ENCODE measurements around the gene PPP6R2.
"Not testable (repeated sequence)": the region's sequence is repeated elsewhere in the genome, so short reads cannot be mapped to it uniquely, and the experiment has no call there.

The PPP6R2 gene

DNA sequence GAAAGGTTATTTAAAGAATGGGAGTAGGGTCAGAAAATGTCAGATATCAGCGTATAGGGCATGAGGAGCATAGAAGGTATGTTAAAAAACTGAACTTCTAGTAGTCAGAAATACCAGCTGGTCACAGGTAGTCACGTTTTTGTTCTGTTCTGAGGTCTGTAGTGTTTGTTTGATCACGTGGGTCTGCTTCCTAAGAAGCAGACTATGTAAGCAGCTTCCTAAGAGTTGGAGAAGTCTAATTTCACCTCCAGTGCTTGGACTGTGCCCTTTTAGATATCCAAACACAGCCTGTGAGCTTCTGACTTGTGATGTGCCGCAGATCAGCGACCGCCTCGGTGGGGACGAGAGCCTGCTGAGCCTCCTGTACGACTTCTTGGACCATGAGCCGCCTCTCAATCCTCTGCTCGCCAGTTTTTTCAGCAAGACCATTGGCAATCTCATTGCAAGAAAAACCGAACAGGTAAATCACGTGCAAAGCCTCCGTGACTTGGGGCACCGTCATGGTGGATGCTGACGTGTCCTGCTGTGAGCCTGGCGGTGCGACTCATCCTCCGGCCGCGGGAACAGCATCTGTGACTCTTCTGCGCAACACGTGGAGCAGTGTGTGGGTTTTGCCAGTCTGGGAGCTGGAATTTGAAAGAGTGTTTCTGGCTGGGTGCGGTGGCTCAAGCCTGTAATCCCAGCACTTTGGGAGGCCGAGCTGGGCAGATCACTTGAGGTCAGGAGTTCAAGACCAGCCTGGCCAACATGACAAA is 63.5 kb downstream of the PPP6R2 start:
- DNase-seq: no peak

DNA sequence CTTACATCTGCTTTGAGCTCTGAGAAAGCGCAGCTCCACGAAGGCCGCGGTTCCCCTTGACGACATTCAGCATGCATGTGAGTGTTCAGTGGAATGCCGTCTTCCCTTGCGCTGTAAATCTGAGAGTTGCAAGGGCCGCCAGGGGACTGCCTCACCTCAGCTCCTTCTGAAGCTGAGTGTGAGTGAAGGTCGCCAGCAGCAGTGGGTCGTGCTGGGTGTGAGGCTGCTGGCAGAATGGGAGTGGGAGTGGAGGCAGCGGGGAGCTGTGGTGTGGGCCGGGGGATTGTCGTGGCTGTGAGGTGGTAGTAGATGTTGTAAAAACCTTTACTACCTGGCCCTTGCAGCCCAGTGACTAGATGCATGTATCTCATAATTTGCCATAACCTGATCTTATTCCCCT is 65.2 kb downstream of the PPP6R2 start:
- DNase-seq: no peak

GRCh38 chr22:50408954-50409353 is 65.8 kb downstream of the PPP6R2 start:
- not testable (repeated sequence) for DNase-seq

DNA sequence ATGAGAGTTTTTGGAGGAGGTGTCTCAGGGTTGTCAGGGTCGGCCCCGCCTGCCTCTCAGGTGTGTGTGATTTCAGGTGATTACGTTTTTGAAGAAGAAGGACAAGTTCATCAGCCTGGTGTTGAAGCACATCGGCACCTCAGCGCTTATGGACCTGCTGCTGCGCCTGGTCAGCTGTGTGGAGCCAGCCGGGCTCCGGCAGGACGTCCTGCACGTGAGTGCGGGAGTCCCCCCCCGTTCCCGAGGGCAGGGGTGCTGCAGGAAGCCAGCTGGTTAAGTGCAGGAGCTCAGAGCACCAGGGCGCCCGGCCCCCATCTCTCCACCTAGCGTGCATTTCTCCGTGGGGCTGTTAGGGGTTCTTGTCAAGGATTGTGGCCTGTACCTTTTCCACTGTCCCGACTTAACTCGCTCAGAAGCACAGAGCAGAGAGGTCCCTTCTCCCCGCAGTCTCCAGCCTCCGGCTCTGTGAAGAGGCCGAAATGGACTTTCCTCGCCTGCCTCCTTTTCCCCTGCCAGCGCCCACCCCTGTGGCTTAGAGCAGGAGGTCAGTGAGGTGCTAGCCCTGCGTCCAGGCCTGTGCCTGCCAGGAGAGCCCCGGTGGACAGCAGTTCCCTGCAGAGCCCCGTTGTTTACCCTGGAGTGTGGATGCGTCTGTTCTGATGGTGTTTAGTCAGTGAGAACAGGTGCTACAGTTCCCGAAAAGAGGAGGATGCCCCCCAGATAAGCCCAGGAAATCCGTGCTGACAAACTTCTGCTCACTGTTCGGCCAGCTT is 71.5 kb downstream of the PPP6R2 start:
- DNase-seq: no peak

DNA sequence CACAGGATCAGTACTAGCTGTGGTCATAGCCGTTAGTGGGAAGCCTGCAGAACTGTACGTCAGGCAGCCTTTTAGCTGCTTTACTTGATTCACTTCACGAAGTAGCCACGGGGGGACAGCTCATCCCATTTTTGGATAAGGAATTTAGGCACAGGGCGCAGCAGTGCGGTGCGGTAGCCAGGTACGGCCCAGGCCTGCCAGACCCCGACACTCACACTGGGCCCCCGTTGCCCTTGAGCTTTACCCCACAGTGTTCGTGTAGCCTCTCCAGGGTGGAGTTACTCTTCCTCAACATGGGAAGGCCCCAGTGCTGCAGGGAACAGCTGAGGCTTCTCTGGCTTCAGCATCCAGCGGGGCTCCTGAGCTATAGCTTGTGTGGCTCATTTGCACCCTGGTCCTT is 72.3 kb downstream of the PPP6R2 start:
- no peak for DNase-seq

- DNase-seq: no peak
Measured at GRCh38 chr22:50416996-50417395, 73.9 kb downstream of the PPP6R2 start.

GRCh38 chr22:50417411-50418210 is 74.5 kb downstream of the PPP6R2 start:
- no peak for DNase-seq

DNA sequence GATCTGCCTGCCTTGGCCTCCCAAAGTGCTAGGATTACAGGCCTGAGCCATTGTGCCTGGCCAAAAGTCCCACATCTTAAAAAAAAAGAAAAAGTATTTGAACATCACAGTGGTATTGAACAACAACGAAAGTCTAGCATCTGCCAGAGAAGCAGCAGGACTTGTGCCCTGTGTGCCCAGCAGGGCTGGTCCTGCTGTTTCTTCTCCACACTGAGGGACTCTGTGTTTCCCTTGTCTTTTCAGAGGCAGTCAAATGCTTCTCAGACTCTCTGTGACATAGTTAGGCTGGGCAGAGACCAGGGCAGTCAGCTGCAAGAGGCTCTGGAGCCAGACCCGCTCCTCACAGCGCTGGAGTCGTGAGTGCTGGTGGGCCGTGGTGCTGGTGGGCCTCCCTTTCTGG is 75.5 kb downstream of the PPP6R2 start:
- DNase-seq: no peak

DNA sequence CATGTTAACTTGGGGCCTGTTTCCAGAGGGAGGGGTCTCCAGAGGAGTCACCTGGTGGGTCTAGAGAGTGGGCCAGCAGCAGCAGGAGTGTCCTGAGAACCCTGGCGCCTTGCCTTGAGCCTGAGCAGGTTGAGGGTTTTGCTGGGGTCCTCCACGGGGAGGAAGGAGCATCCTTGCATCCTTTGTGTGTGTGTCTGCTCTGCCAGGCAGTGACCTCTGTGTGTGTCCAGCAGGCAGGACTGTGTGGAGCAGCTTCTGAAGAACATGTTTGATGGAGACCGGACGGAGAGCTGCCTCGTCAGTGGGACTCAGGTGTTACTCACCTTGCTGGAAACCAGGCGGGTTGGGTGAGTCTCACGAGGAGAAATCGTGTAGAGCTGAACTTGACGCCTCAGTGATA is 76.0 kb downstream of the PPP6R2 start:
- DNase-seq: no peak

DNA sequence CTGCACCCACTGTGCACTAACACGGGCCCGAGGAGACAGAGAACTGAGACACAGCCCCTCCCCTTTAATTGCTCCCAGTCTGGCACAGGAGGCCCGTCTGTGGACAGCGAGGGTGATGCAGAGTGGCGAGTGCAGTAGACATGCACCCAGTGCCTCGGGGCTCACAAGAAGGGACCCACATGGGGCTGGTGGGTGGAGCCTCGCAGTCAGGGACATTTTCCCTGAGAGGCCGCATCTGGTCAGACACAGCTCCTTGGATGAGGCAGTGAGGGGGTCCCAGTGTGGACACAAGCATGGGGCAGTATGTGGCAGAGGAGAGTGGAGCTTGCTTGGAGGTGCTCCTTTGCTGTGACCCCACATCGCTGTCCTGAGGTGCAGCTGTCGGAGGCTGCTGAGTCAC is 76.9 kb downstream of the PPP6R2 start:
- DNase-seq: no peak

DNA sequence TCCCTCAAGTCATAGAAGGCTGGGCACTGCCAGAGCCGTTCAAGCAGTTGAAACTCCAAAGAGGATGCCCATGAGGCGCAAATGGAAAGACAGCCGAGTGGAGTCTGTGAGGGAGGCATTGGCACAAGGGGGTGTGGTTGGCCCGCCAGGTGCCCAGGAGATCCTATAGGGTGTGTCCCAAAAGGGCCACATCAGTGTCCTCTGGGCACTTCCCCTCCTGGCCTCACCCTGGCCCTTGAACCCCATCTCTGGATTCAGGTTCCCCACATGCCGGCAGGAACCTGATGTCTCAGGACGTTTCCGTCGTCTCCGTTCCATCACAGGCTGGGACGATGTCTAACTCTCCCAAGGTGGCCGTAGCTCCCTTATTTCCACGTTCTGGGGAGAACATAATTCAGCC is 77.5 kb downstream of the PPP6R2 start:
- no peak for DNase-seq

GRCh38 chr22:50422046-50422445 is 78.9 kb downstream of the PPP6R2 start:
- no peak for DNase-seq

- no peak for DNase-seq
Measured at GRCh38 chr22:50422961-50423815, 80.1 kb downstream of the PPP6R2 start.

DNA sequence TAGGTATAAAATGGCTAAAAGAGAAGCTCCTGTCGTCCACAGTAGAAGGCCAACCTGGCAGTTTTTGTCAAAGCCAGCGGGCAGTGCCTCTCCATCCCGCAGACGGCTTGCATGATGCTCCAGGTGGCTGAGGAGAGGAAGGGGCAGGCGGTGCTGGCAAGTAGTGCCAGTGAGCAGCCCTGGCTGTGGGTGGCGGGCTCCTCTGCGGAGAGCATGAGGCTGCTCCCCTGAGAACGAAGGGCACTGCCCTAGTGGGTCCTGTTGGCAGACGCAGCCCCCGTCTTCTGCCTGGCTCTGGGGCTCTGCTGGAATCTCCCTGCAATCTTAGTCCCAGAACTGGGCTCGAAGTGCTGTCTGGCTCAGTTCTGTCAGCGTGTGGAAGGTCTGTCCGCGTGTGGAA is 80.8 kb downstream of the PPP6R2 start:
- DNase-seq: no peak

DNA sequence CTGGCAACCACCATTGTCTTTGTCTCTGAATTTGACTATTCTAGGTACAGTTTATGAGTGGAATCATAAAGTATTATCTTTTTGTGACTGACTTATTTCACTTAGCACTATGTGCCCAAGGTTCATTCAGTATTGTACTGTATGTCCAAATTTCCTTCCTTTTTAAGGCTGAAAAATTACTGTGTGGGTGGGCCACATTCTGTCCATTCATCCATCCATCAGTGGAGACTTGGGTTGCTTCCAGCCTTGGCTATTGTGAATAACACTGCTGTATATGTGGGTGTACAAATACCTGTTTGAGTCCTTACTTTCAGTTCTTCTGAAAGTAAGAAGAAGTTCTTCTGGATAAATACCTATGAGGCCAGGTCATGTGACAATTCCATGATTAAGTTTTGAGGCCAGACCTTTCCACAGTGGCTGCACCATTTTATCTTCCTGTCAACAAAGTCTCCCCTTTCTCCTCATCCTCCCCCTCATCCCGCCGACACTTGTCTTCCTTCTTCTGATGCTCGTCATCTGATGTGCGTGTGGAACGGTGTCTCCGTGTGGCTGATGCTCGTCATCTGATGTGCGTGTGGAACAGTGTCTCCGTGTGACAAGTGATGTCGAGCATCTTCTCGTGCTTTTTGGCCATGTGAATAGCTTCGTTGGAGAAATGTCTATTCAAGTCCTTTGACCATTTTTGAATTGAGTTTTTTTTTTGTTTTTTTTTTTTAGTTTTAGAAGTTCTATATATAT is 82.2 kb downstream of the PPP6R2 start:
- DNase-seq: no peak

DNA sequence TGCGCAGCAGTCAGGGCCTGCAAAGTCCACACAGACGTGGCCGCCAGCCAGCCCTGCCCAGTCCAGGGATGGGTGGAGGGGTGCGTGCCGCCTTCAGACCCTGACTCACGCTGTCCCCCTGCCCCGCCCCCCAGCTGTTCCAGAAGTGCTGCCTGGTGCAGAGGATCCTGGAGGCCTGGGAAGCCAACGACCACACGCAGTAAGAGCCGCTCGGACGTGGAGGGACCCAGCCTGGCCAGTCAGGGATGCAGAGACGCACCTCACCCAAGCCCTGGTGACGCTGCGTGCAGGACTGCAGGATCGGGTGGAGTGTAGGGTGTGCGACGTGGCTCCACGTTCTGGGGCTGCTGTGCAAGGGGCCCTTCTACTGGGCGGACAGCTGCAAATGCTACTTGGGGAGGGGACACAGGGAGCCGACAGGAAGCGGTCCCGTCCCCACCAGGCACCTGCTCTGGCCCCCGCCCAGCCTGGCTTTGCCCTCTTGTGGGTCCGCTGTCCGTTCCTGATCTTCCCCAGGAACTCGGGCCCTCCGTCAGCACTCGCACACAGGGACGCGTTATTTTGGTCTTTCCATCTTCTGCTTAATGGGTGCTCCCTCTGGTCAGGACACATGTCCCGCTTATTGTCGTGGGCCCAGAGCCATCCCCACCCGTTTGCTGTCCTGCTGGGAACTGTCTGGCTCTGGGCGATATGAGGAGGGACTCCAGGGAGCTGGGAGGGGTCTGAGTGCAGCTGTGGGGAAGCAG is 89.2 kb downstream of the PPP6R2 start:
- no peak for DNase-seq

- not testable (repeated sequence) for DNase-seq
Measured at GRCh38 chr22:50432877-50433510, 89.9 kb downstream of the PPP6R2 start.

DNA sequence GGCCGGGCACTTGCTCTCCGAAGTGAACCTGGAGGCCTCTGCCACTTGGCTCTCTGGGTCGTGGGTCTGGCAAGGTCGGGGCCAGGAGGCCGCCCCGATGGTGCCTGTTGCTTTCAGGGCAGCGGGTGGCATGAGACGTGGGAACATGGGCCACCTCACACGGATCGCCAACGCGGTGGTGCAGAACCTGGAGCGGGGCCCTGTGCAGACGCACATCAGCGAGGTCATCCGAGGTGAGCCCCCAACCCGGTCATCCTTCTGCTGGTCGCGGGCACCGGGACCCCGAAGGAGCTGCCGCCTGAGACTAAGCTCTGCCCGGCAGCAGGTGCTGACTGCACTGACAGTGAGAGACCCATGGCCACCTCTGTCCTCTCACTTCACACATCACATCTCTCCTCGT is 91.7 kb downstream of the PPP6R2 start:
- DNase-seq: no peak

DNA sequence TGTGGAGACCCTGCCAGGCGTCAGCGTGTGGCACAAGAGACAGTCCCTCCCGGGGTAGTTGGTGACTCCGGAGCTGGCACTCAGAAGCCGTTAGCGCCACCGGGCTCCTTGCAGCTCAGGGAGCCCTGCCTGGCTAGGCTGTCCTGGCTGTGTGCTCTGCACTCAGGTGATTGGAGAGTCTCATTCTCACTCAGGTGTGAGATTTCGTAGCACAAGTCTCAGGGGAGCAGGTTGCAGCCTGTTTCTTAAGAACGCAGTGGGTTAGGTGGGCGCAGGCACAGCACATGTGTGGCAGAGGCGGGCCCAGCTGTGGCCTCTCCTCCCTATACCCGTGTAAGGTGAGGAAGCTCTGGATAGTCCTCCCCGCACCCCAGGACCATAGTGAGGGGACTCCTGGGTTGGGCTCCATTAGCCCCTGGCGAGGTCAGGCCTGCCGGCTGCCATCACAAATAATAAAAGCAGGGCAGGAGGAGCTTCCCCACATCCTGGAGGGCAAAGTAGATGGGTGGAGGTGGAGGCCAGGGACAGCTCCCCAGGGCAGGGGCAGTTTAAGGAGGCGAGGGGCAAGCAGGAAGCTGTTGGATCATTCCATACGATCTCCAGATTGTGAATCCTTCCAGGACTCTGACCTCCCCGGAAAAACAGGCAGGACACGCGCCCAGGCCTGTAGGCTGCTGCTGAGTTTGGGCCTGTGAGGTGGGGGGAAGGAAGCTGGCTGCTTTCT is 92.3 kb downstream of the PPP6R2 start:
- DNase-seq: no peak
